ENCODE results near the gene CXCL10. TPM values are rescaled to one million over a fixed set of nuclear protein-coding genes. Genes with fewer than 3 reads are reported as not detected.

CXCL10 gene
- total RNA-seq = under 1 TPM in 1 of 4 donors, not detected in 3; 0.50 TPM

- intact Hi-C loops (cut with DNase I) = no loop called here
- WGBS = 2% methylated on average over 3 of the region's 3 CpGs
- no peaks in the 10 kb centered on the region for H3K27me3 ChIP-seq
Measured at GRCh38 chr4:76023389-76023788, at the start of gene CXCL10. TSS of gene CXCL10 (minus strand) at chr4:76023497. CDS start at chr4:76023431, 66 bp downstream.

DNA sequence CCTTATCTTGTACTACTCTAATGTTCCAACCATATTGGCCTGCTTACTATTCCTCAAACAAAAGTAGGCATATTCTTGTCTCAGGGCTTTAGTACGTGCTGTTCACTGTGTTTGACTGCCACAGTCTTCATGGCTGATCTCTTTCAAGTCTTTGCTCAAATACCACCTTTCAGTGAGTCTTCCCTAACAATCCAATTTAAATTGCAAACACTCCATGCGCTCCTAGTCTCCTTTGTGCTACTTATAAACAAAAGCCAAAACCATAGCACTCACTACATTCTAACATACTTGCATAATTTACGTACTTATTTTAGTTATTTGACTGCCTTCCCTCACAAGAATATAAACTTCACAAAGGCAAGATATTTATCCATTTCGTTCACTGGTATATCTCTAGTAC is 49.5 kb upstream of the CXCL10 start:
- 81% methylated on average over 4 of the region's 4 CpGs for WGBS
- Histone ChIP-seq H3K4me3 (no peak overlapping the region), H3K4me1 (peaks cover 0 to 23% (median 19%) of the 10 kb centered on the region in 4 donors), H3K27ac (replicated peaks in 1 of 4) (no peak overlapping the region), H3K9me3 (no peaks in the 10 kb centered on the region), H3K36me3 (no peaks in the 10 kb centered on the region), H3K27me3 (no peaks in the 10 kb centered on the region)
- intact Hi-C loops (cut with DNase I) = no loop called here
- DNase-seq (ENCODE audit: extremely low spot score) = no peak
- TF ChIP-seq, protein P1, sequence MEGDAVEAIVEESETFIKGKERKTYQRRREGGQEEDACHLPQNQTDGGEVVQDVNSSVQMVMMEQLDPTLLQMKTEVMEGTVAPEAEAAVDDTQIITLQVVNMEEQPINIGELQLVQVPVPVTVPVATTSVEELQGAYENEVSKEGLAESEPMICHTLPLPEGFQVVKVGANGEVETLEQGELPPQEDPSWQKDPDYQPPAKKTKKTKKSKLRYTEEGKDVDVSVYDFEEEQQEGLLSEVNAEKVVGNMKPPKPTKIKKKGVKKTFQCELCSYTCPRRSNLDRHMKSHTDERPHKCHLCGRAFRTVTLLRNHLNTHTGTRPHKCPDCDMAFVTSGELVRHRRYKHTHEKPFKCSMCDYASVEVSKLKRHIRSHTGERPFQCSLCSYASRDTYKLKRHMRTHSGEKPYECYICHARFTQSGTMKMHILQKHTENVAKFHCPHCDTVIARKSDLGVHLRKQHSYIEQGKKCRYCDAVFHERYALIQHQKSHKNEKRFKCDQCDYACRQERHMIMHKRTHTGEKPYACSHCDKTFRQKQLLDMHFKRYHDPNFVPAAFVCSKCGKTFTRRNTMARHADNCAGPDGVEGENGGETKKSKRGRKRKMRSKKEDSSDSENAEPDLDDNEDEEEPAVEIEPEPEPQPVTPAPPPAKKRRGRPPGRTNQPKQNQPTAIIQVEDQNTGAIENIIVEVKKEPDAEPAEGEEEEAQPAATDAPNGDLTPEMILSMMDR (IDR thresholded peaks at IDR 0.05) = no peak
- no peak for TF ChIP-seq POLR2A (IDR thresholded peaks at IDR 0.05; ENCODE audit: low read depth)

More at GRCh38 chr4:76023389-76023788, at the start of gene CXCL10:
- peaks cover 0 to 6% (median 2%) of the 10 kb centered on the region in 4 donors for H3K4me1 ChIP-seq
- DNase-seq (ENCODE audit: extremely low spot score) = no peak
- H3K4me3 ChIP-seq = no peak within 1 kb of the TSS
- no peaks in the 10 kb centered on the region for H3K9me3 ChIP-seq
- H3K36me3 ChIP-seq = no peaks in the 10 kb centered on the region
- no peak for TF ChIP-seq EP300 (IDR thresholded peaks at IDR 0.05)
- no peak for TF ChIP-seq POLR2A (IDR thresholded peaks at IDR 0.05; ENCODE audit: low read depth)
- no peak for TF ChIP-seq POLR2AphosphoS5 (IDR thresholded peaks at IDR 0.05)
- TF ChIP-seq, protein P1 (IDR thresholded peaks at IDR 0.05) = no peak
- H3K27ac ChIP-seq (replicated peaks in 1 of 4) = no peak within 1 kb of the TSS

DNA sequence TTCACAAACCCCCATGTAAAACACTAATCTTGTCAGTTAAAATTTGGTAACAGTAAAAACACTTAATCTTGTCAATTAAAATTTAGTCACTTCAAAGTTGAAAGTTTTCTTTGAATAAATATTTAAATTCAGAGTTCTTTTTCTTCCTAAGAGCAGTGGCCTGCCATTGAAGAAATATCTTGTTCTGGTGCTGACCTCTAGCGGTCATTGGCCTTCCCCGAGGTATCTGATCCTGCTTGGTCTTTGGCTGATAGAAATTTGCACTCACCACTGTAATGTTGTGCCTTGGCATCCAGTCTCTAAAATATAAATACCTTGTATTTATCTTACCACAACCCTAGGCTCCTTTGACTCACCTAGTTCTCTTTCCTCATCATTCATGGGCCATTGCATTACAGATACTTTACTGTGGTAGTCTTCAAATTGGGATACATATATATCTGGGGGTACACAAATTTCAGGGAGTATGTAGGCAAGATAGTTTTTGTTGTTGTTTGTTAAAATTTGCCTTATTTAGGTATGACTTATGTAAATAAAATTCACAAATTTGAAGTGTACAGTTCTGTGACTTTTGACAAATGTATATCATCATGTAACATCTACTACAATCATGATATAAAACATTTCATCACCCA is 44.5 kb upstream of the CXCL10 start:
- Histone ChIP-seq H3K9me3 (no peaks in the 10 kb centered on the region), H3K27me3 (no peaks in the 10 kb centered on the region), H3K4me3 (no peak overlapping the region), H3K27ac (replicated peaks in 1 of 4) (no peak overlapping the region), H3K36me3 (no peaks in the 10 kb centered on the region), H3K4me1 (no peaks in the 10 kb centered on the region)
- intact Hi-C loops (cut with DNase I) = loop anchor here (1.0 kb wide), 1 partner anchor 72 kb away; no protein-coding TSS in a partner anchor
- no peak for DNase-seq (ENCODE audit: extremely low spot score)
- WGBS = 0% methylated on average over 2 of the region's 2 CpGs
- TF ChIP-seq POLR2AphosphoS5 (IDR thresholded peaks at IDR 0.05) (no peak), POLR2A (IDR thresholded peaks at IDR 0.05; ENCODE audit: low read depth) (no peak), EP300 (IDR thresholded peaks at IDR 0.05) (no peak)
- TF ChIP-seq, protein P1 (IDR thresholded peaks at IDR 0.05) = peak; percentile 82 to 89 (median 83)

DNA sequence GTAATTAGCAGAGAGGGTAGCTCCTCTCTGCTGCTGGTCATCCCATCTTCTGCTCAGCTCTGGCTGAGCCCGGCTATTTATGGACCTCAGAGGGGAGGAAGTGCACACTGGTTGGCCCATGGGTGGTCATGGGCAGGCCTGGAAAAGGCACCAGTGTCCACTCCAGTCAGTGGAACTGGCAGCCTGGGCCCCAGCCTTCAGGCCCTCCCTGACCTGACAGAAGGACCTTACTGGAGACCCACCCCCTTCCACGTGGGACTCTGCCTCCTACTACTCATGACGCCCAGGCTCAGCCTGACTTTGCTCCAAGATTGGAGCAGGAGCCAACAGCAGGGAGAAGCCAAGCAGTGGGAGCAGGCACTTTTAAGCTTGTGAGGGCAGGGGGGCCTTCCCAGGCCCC is 43.2 kb upstream of the CXCL10 start:
- no peaks in the 10 kb centered on the region for H3K4me1 ChIP-seq
- WGBS = 100% methylated on average over 2 of the region's 3 CpGs
- TF ChIP-seq POLR2A (IDR thresholded peaks at IDR 0.05; ENCODE audit: low read depth) (no peak), POLR2AphosphoS5 (IDR thresholded peaks at IDR 0.05) (no peak), EP300 (IDR thresholded peaks at IDR 0.05) (no peak)
- TF ChIP-seq, protein P1 (IDR thresholded peaks at IDR 0.05) = no peak
- no peaks in the 10 kb centered on the region for H3K9me3 ChIP-seq
- no peak overlapping the region for H3K4me3 ChIP-seq
- no peak for DNase-seq (ENCODE audit: extremely low spot score)
- intact Hi-C loops (cut with DNase I) = no loop called here
- no peaks in the 10 kb centered on the region for H3K36me3 ChIP-seq
- no peak overlapping the region for H3K27ac ChIP-seq (replicated peaks in 1 of 4)
- no peaks in the 10 kb centered on the region for H3K27me3 ChIP-seq

DNA sequence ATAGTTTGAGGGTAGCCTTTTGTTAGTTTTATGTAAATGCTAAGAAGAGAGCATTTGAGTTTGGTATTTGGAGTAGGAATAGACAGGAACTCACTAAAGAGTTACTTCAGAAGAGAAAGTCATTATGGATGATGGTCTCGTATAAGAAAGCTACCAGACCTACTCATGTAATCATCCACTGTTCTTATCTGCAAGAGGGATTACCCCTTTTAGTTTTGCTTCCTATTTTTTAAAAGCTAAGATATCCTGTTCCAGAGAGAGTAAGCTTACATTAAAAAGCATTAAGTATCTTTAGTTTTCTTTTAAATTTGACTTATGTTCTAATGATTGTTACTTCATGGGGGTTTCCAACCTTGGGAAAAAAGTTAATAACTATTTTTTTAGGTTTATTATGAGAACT is 38.7 kb upstream of the CXCL10 start:
- H3K9me3 ChIP-seq = no peaks in the 10 kb centered on the region
- intact Hi-C loops (cut with DNase I) = no loop called here
- H3K4me3 ChIP-seq = no peak overlapping the region
- no peak for TF ChIP-seq EP300 (IDR thresholded peaks at IDR 0.05)
- TF ChIP-seq, protein P1 (IDR thresholded peaks at IDR 0.05) = no peak
- no peaks in the 10 kb centered on the region for H3K27me3 ChIP-seq
- H3K36me3 ChIP-seq = no peaks in the 10 kb centered on the region
- H3K27ac ChIP-seq (replicated peaks in 1 of 4) = no peak overlapping the region
- H3K4me1 ChIP-seq = no peaks in the 10 kb centered on the region
- WGBS = 71% methylated on average over 1 of the region's 1 CpG
- DNase-seq (ENCODE audit: extremely low spot score) = no peak
